Esophagus (tissue), 2 donors: Measurements from ENCODE around the gene RASGEF1C. TPM values are rescaled to one million over a fixed set of nuclear protein-coding genes. Genes with fewer than 3 reads are reported as not detected.

Experiments
- H3K27ac ChIP-seq, 2 donors: one replicate each; pipeline ENCODE4 v1.5.1; 2013; ENCODE audit warnings: low read depth in 2 of 2, mild to moderate bottlenecking in 2 of 2, inconsistent platforms in 1 of 2, low read length in 1 of 2, moderate library complexity in 1 of 2
- H3K27me3 ChIP-seq, 2 donors: one replicate each; pipeline ENCODE4 v1.6.1; 2013; ENCODE audit warnings: low read length in 2 of 2, control low read depth in 1 of 2, mild to moderate bottlenecking in 1 of 2; ENCODE audit not compliant: insufficient read depth in 2 of 2, control insufficient read depth in 1 of 2
- H3K36me3 ChIP-seq, 2 donors: one replicate each; pipeline ENCODE4 v1.6.1; 2013; ENCODE audit warnings: low read length in 1 of 2; ENCODE audit not compliant: control insufficient read depth in 2 of 2, insufficient read depth in 2 of 2
- H3K4me1 ChIP-seq, 2 donors: one replicate each; pipeline ENCODE4 v1.6.1; 2013; ENCODE audit warnings: low read length in 1 of 2; ENCODE audit not compliant: control insufficient read depth in 2 of 2, insufficient read depth in 2 of 2
- H3K4me3 ChIP-seq, 2 donors: one replicate each; pipeline ENCODE4 v1.5.1; 2013; ENCODE audit warnings: low read length in 2 of 2, mild to moderate bottlenecking in 2 of 2, low read depth in 1 of 2, moderate library complexity in 1 of 2
- H3K9me3 ChIP-seq, 2 donors: one replicate each; pipeline ENCODE4 v1.6.1; 2013; ENCODE audit warnings: mild to moderate bottlenecking in 2 of 2, low read depth in 1 of 2, low read length in 1 of 2, moderate library complexity in 1 of 2; ENCODE audit not compliant: control insufficient read depth in 2 of 2, insufficient read depth in 1 of 2
- WGBS, 2 donors: extraction: QIAGEN DNeasy Blood & Tissue Kit; methylation state at CpG; one replicate each; pipeline ENCODE4 v1.1.7; 2013; 5-methylcytosine and 5-hydroxymethylcytosine counted together
- polyA plus RNA-seq, 2 donors: library from polyadenylated mRNA; stranded (reverse); fragments of 200-250 nt; gene quantifications; one replicate each; pipeline ENCODE4 v1.2.3, GENCODE V29; 2013
- donor health status: healthy with polysubstance abuse.
- donor health status: Bipolar disorder and iron deficiency.

Gene RASGEF1C
- polyA plus RNA-seq, 2 donors: 0.04 to 0.13 TPM

- peaks cover 0 to 3% of the 10 kb centered on the region in 2 donors for H3K9me3 ChIP-seq
- H3K4me1 ChIP-seq: peaks cover 0 to 8% of the 10 kb centered on the region in 2 donors
- 3 to 4% methylated on average over 40 to 48 of the region's 48 CpGs for WGBS, 2 donors
- H3K27ac ChIP-seq: peak overlapping the region; percentile 88 to 95
- H3K36me3 ChIP-seq: no peaks in the 10 kb centered on the region
- H3K4me3 ChIP-seq: peak overlapping the region; percentile 82 to 88
- H3K27me3 ChIP-seq: no peaks in the 10 kb centered on the region
These were observed 138.1 kb downstream of the RASGEF1C start for GRCh38 chr5:180070756-180071530.

DNA sequence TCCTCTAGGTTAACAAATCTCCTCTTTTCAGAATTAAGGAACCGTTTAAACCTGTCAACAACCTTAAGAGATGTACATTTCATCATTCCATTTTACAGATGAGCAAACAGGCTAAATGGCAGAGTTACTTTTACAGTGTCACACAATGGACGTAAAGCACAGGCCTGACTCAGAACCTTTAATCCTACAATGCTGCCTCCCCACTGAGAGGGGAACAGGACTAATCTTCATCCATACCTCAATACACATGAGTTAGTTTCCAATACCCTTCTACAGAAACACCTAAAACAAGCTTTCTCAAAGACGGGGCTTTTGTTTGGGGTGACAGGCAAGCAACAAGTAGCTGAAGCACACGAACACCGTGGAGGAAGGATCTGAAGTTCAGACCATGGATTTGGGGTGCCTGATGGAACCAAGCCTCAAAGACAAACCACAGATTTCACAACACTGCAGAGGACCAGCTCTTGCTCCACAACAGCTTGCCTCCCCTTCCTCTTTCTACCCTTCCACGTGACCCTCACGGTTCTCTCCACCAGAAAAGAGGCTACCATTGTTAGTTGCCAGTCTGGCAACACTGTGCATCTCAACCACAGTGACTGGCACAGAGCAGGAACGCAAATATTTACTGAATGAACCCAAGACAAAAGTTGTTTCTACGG lies 139.3 kb downstream of the RASGEF1C start:
- H3K4me3 ChIP-seq: peak overlapping the region in 1 of 2 donors; percentile 82
- 52 to 67% methylated on average over 9 of the region's 9 CpGs for WGBS, 2 donors

DNA sequence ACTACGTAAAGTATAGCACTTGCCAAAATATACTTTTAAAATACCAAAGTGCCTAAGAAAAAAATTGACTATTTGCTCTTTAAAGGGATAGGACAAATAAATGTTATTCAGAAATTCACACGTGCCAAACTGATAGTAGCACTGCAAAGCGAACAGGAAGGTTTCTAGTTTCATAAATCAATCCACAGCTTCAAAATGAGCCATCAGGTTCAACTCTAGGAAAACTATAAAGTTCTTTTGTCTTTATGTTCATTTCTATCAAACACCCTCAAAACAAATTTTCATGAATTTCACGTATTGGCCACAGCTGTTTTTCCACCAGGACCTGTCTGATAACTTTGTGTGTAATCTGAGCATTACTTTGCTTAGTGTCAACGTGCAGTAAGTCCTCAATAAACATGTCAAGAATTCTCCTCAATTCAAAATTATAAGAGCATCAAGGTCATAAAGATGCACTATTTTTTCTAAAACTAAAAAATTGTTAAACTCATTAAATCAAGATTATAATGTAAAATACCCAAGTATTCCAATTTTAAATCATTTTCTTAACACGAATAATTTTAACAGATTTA lies 140.4 kb downstream of the RASGEF1C start:
- H3K36me3 ChIP-seq: no peaks in the 10 kb centered on the region
- peaks cover 0 to 3% of the 10 kb centered on the region in 2 donors for H3K9me3 ChIP-seq
- peaks cover 0 to 8% of the 10 kb centered on the region in 2 donors for H3K4me1 ChIP-seq
- no peak overlapping the region for H3K4me3 ChIP-seq
- H3K27me3 ChIP-seq: no peaks in the 10 kb centered on the region
- WGBS, 2 donors: 51 to 64% methylated on average over 6 of the region's 6 CpGs
- no peak overlapping the region for H3K27ac ChIP-seq

More for the DNA sequence above, 139.3 kb downstream of the RASGEF1C start:
- Histone ChIP-seq H3K36me3 (no peaks in the 10 kb centered on the region), H3K27me3 (no peaks in the 10 kb centered on the region), H3K4me1 (peaks cover 0 to 8% of the 10 kb centered on the region in 2 donors), H3K27ac (no peak overlapping the region), H3K9me3 (peaks cover 0 to 3% of the 10 kb centered on the region in 2 donors)

GRCh38 chr5:180067986-180068385 lies 141.0 kb downstream of the RASGEF1C start:
- no peak overlapping the region for H3K27ac ChIP-seq
- 54 to 72% methylated on average over 4 of the region's 4 CpGs for WGBS, 2 donors

DNA sequence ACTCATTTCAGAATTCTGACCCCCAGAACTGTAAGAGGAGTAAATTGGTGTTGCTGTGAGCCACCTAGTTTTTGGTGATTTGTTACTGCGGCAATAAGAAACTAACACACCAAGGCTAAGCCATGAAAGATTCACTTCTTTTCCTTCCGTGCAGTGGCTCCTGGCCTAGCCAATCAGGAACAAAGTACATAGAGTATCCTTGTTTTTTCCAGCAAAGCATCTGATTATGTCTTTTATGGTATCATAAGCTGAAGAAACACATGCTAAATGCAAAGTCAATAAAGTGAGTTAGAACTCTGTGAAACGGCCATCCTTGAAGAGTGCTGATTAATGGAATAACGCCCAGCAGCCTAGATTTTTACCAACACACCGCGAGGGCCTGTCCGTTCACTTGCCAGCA lies 148.8 kb downstream of the RASGEF1C start:
- no peaks in the 10 kb centered on the region for H3K9me3 ChIP-seq
- WGBS, 2 donors: 88 to 95% methylated on average over 7 of the region's 7 CpGs
- no peaks in the 10 kb centered on the region for H3K4me1 ChIP-seq
- no peaks in the 10 kb centered on the region for H3K36me3 ChIP-seq
- H3K27me3 ChIP-seq: no peaks in the 10 kb centered on the region
- no peak overlapping the region for H3K4me3 ChIP-seq
- H3K27ac ChIP-seq: no peak overlapping the region

More at GRCh38 chr5:180067986-180068385, 141.0 kb downstream of the RASGEF1C start:
- H3K9me3 ChIP-seq: peaks cover 0 to 3% of the 10 kb centered on the region in 2 donors
- no peaks in the 10 kb centered on the region for H3K27me3 ChIP-seq
- no peak overlapping the region for H3K4me3 ChIP-seq
- peaks cover 0 to 8% of the 10 kb centered on the region in 2 donors for H3K4me1 ChIP-seq
- no peaks in the 10 kb centered on the region for H3K36me3 ChIP-seq

DNA sequence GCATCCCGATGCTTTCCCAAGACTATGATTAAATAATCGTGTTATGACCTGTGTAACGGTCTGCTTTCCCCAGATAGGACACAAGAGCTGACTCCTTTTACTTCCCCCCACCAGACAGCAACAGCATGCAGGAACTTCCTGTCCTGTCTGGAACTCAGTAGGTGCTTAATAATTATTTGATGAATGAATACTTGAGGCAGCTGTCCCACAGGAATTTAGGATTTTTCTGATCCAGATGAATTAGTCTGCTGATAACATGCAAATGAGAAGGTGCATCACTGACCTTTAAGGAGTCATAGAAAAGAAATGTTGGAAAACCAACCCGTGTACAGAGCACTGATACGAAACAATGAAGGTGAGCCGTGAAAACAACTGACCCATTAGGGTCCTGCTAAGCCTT lies 149.7 kb downstream of the RASGEF1C start:
- H3K4me1 ChIP-seq: no peaks in the 10 kb centered on the region
- no peaks in the 10 kb centered on the region for H3K9me3 ChIP-seq
- WGBS, 2 donors: 85 to 88% methylated on average over 6 of the region's 6 CpGs

GRCh38 chr5:180056153-180056552 lies 152.9 kb downstream of the RASGEF1C start:
- Histone ChIP-seq H3K36me3 (no peaks in the 10 kb centered on the region), H3K4me3 (no peak overlapping the region), H3K9me3 (no peaks in the 10 kb centered on the region), H3K4me1 (no peaks in the 10 kb centered on the region), H3K27ac (no peak overlapping the region), H3K27me3 (no peaks in the 10 kb centered on the region)
- WGBS, 2 donors: 100% methylated on average over 1 of the region's 1 CpG

More for the DNA sequence above, 149.7 kb downstream of the RASGEF1C start:
- no peaks in the 10 kb centered on the region for H3K36me3 ChIP-seq
- no peak overlapping the region for H3K27ac ChIP-seq
- H3K4me3 ChIP-seq: no peak overlapping the region
- H3K27me3 ChIP-seq: no peaks in the 10 kb centered on the region

DNA sequence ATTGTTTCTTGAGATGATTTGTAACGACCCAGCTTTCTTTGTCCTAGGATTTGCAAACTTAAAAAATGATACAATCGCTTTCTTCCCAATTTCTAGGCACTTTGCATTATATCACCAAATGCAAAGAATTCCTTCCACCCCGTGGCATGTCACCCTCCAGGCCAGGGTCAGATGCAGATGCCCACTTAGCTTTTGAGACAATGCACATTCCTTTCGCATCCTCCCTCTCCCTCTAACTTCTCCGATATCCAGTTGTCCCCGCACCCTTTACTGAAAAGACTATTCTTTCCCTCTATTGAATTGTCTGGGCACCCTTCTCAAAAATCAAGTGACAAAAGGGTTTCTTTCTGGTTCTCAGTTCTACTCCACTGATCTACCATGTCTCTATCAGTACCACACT lies 154.8 kb downstream of the RASGEF1C start:
- 80 to 84% methylated on average over 6 of the region's 6 CpGs for WGBS, 2 donors
- H3K36me3 ChIP-seq: no peaks in the 10 kb centered on the region
- no peaks in the 10 kb centered on the region for H3K4me1 ChIP-seq
- H3K4me3 ChIP-seq: no peak overlapping the region
- H3K27ac ChIP-seq: no peak overlapping the region
- H3K27me3 ChIP-seq: no peaks in the 10 kb centered on the region
- no peaks in the 10 kb centered on the region for H3K9me3 ChIP-seq

GRCh38 chr5:180053061-180053602 lies 155.9 kb downstream of the RASGEF1C start:
- 66 to 70% methylated on average over 8 of the region's 8 CpGs for WGBS, 2 donors
- H3K4me1 ChIP-seq: no peaks in the 10 kb centered on the region
- no peak overlapping the region for H3K4me3 ChIP-seq
- no peaks in the 10 kb centered on the region for H3K36me3 ChIP-seq
- H3K9me3 ChIP-seq: no peaks in the 10 kb centered on the region
- no peak overlapping the region for H3K27ac ChIP-seq
- no peaks in the 10 kb centered on the region for H3K27me3 ChIP-seq
